Measurements from ENCODE around the gene SAMD3. TPM values are rescaled to one million over a fixed set of nuclear protein-coding genes. Genes with fewer than 3 reads are reported as not detected.

Gene SAMD3
- total RNA-seq, 1 experiment from 2014 or later, result 0.39 TPM

GRCh38 chr6:130136798-130137197 lies 86.0 kb downstream of the SAMD3 start:
- no peak overlapping the region for H2AFZ ChIP-seq (ENCODE audit: low read length)
- H3K9me3 ChIP-seq (ENCODE audit: control insufficient read depth, low read depth, low read length), result no peaks in the 10 kb centered on the region
- H3K79me1 ChIP-seq (ENCODE audit: insufficient read depth, low read depth, low read length, poor library complexity, severe bottlenecking), result no peaks in the 10 kb centered on the region
- no peaks in the 10 kb centered on the region for H3K27me3 ChIP-seq (ENCODE audit: insufficient read depth, low read length)
- H3T11ph ChIP-seq (ENCODE audit: low read length), result no peak overlapping the region
- H2AK5ac ChIP-seq (ENCODE audit: insufficient read length, low read length), result no peak overlapping the region
- H4K8ac ChIP-seq (replicated peaks; ENCODE audit: insufficient read length, low read depth, low read length), result no peak overlapping the region
- no peak overlapping the region for H2BK15ac ChIP-seq (ENCODE audit: low read depth, low read length)
- no peak overlapping the region for H2BK12ac ChIP-seq (ENCODE audit: insufficient read length, low read depth, low read length)
- no peak overlapping the region for H3K4me2 ChIP-seq (ENCODE audit: insufficient read depth, insufficient read length, low read length)
- TF ChIP-seq CTCF (conservative IDR thresholded peaks at IDR 0.05), result no peak
- DNase-seq, result no peak
- H3K23ac ChIP-seq (ENCODE audit: insufficient read length, low read depth, low read length), result no peak overlapping the region
- no peak overlapping the region for H4K5ac ChIP-seq (ENCODE audit: insufficient read length, low read depth, low read length)
- no peaks in the 10 kb centered on the region for H3K4me1 ChIP-seq (ENCODE audit: insufficient read depth, low read length)
- H2BK20ac ChIP-seq (ENCODE audit: low read depth, low read length, poor library complexity, severe bottlenecking), result no peak overlapping the region
- no peak overlapping the region for H2BK120ac ChIP-seq (ENCODE audit: low read depth, low read length, poor library complexity, severe bottlenecking)
- H3K56ac ChIP-seq (ENCODE audit: insufficient read length, low read depth, low read length), result no peak overlapping the region
- H3K9me3 Mint-ChIP-seq, result no peaks in the 10 kb centered on the region
- H2BK5ac ChIP-seq (ENCODE audit: insufficient read length, low read length), result no peak overlapping the region
- no peak overlapping the region for H3K4me3 Mint-ChIP-seq
- H3K4ac ChIP-seq (ENCODE audit: low read depth, low read length), result no peak overlapping the region
- H3K27ac Mint-ChIP-seq, result no peak overlapping the region
- no peak overlapping the region for H4K91ac ChIP-seq (ENCODE audit: insufficient read length, low read depth, low read length)
- H3K79me2 ChIP-seq (ENCODE audit: insufficient read depth, low read length), result no peaks in the 10 kb centered on the region
- WGBS (ENCODE audit: extremely low coverage, insufficient read length, low lambda C conversion rate), result no CpG with 5 or more reads among the region's 2 CpGs
- H3K36me3 Mint-ChIP-seq (ENCODE audit: insufficient read depth in 1 of 3, low read depth in 3 of 3), result peaks cover 0 to 7% (median 2%) of the 10 kb centered on the region in 3 experiments; a peak in 4 of 7 replicates
- H4K20me1 ChIP-seq (ENCODE audit: control insufficient read depth, insufficient read depth, insufficient read length), result no peaks in the 10 kb centered on the region
- peaks cover 11 to 16% of the 10 kb centered on the region in 2 experiments for H3K4me1 Mint-ChIP-seq
- H3K27me3 Mint-ChIP-seq (ENCODE audit: low read depth), result no peaks in the 10 kb centered on the region
- H3K23me2 ChIP-seq (ENCODE audit: insufficient read length, low read depth, low read length, poor library complexity, severe bottlenecking), result no peaks in the 10 kb centered on the region
- no peak overlapping the region for H3K9ac ChIP-seq (ENCODE audit: extremely low read depth, insufficient read length, low read length)
- no peak overlapping the region for H3K27ac ChIP-seq (ENCODE audit: insufficient read length, low read depth, low read length)
- H3K18ac ChIP-seq (ENCODE audit: insufficient read length, low read depth, low read length), result no peak overlapping the region
- no peak overlapping the region for H3K14ac ChIP-seq (ENCODE audit: insufficient read depth, low read length)
